ENCODE data around the gene CLASRP.

The CLASRP gene

DNA sequence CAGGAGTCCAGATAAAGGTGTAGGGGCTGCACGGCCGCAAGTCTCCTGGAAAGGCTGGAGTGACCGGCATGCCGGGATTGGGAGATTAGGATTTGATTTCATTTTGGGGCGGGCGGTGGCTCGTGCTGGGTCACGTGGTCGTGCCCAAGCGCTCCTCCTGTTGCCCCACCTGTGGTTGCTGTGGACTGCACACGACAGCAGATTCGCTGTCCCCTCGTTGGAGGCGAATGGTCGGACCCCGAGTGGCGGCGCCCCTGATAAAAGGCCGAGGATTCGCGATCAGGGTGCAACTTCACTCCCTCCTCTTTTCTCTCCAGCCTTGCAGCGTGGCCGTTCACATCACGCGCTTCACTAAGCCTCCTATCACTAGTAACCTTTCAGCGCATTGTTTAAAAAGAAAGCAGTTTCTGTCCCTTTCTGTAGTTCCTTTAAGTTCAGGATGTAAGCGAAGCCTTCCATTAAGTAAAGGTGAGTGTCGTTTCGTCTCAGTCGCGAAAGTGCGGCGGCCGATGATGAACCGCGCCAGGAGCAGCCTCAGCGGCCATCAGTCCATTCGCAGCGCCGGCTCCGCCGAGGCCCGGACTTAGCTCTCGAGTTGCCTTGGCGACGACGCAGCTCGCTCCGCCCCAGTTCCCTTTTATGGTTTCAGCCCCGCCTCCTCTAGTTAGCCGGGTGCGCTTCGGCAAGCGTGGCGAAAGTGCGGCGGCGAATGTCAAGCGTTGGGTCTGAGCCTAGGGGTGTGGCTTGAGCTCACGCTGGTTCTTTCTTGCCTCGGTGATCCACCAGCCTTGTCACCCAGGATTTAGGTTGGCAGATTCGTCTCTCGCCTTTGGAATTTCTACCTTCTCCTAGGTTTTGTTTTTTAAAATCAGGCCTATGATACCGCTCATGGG is 52.4 kb downstream of the CLASRP start:
- Histone ChIP-seq H3K9me2 (replicated peaks; ENCODE audit: insufficient read depth, low read length) (no peaks in the 10 kb centered on the region), H4K20me1 (ENCODE audit: low read depth, low read length) (no peaks in the 10 kb centered on the region; the same call in 1 of the 2 replicates), H3K4me3 (ENCODE audit: insufficient read depth, low read length, poor library complexity, severe bottlenecking) (peak overlapping the region; percentile 71), H3K36me3 (ENCODE audit: low read length) (peaks cover 14% of the 10 kb centered on the region), H3K9me3 (ENCODE audit: insufficient read depth, low read length) (peaks cover 5% of the 10 kb centered on the region; the same call in 1 of the 2 replicates), H3K79me2 (ENCODE audit: insufficient read depth, low read length) (peaks cover 39% of the 10 kb centered on the region), H3K27ac (ENCODE audit: low read depth, low read length) (peak overlapping the region; percentile 88), H2AFZ (ENCODE audit: low read depth, low read length, severe bottlenecking) (peak overlapping the region; percentile 86), H3K4me2 (ENCODE audit: low read depth, low read length, poor library complexity, severe bottlenecking) (peak overlapping the region; percentile 89), H3K27me3 (ENCODE audit: low read length) (no peaks in the 10 kb centered on the region), H3K9ac (ENCODE audit: low read length) (peak overlapping the region; percentile 84), H3F3A (ENCODE audit: insufficient read depth) (peaks cover 14% of the 10 kb centered on the region)
- no peak for TF ChIP-seq EZH2phosphoT487 (conservative IDR thresholded peaks at IDR 0.05; ENCODE audit: low read length)
- TF ChIP-seq, protein P1, sequence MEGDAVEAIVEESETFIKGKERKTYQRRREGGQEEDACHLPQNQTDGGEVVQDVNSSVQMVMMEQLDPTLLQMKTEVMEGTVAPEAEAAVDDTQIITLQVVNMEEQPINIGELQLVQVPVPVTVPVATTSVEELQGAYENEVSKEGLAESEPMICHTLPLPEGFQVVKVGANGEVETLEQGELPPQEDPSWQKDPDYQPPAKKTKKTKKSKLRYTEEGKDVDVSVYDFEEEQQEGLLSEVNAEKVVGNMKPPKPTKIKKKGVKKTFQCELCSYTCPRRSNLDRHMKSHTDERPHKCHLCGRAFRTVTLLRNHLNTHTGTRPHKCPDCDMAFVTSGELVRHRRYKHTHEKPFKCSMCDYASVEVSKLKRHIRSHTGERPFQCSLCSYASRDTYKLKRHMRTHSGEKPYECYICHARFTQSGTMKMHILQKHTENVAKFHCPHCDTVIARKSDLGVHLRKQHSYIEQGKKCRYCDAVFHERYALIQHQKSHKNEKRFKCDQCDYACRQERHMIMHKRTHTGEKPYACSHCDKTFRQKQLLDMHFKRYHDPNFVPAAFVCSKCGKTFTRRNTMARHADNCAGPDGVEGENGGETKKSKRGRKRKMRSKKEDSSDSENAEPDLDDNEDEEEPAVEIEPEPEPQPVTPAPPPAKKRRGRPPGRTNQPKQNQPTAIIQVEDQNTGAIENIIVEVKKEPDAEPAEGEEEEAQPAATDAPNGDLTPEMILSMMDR (IDR thresholded peaks at IDR 0.05; ENCODE audit: insufficient read depth, low read length, poor library complexity, severe bottlenecking), result no peak

DNA sequence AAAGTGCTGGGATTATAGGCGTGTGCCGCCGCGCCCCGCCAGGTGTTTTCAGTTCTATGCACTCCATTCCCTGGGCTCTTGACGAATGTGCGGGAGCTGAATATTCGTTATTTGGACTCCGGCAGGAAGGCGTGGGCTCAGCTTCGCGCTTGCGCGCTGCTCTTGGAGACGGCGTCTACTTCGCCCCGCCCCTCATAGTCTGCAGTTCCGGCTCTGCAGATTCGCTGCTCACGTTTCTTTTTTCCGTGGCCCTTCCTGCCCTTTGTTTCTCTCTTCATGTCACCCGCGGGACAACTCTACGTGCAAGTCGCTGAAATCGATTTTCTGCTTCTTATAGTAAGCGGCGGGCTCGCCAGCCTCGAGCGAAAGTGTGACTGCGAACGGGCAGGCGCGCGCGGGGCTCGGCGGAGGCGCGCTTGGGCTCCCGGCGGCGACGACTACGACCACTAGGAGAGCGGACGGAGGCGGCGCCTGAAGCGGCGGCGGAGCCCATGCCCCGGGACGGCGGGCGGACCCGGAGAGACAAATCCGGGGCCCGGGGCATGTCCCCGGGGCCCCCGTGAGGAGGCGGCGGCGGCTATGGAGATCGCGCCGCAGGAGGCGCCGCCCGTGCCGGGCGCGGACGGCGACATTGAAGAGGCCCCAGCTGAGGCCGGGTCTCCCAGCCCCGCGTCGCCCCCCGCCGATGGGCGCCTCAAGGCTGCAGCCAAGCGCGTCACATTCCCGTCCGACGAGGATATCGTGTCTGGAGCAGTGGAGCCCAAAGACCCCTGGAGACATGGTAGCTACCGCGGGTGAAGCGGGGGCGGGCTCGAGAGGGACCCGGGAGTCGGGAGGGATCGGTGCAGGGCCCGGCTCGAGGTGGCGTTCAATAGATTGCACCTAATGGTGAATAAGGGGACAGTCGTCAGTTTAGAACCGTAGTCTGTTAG is 54.2 kb downstream of the CLASRP start, which contains the start of gene PPP1R37:
PPP1R37 (plus strand) TSS at position 433 of the 932 bp plus-strand sequence; CDS start at position 580, 147 bp downstream.
- Histone ChIP-seq H3K27me3 (ENCODE audit: low read length) (no peaks in the 10 kb centered on the region), H3K4me3 (ENCODE audit: insufficient read depth, low read length, poor library complexity, severe bottlenecking) (peak within 1 kb of the TSS; percentile 71), H3K36me3 (ENCODE audit: low read length) (peaks cover 14% of the 10 kb centered on the region), H3K27ac (ENCODE audit: low read depth, low read length) (peak within 1 kb of the TSS; percentile 88), H3F3A (ENCODE audit: insufficient read depth) (peaks cover 14% of the 10 kb centered on the region), H3K79me2 (ENCODE audit: insufficient read depth, low read length) (peaks cover 56% of the 10 kb centered on the region), H3K9me3 (ENCODE audit: insufficient read depth, low read length) (peaks cover 5% of the 10 kb centered on the region; the same call in 1 of the 2 replicates), H4K20me1 (ENCODE audit: low read depth, low read length) (no peaks in the 10 kb centered on the region; the same call in 1 of the 2 replicates), H3K9me2 (replicated peaks; ENCODE audit: insufficient read depth, low read length) (no peaks in the 10 kb centered on the region), H2AFZ (ENCODE audit: low read depth, low read length, severe bottlenecking) (peak within 1 kb of the TSS; percentile 86), H3K4me2 (ENCODE audit: low read depth, low read length, poor library complexity, severe bottlenecking) (peak within 1 kb of the TSS; percentile 89), H3K9ac (ENCODE audit: low read length) (peak within 1 kb of the TSS; percentile 84)
- TF ChIP-seq, protein P1 (IDR thresholded peaks at IDR 0.05; ENCODE audit: insufficient read depth, low read length, poor library complexity, severe bottlenecking), result no peak
- TF ChIP-seq EZH2phosphoT487 (conservative IDR thresholded peaks at IDR 0.05; ENCODE audit: low read length), result no peak

DNA sequence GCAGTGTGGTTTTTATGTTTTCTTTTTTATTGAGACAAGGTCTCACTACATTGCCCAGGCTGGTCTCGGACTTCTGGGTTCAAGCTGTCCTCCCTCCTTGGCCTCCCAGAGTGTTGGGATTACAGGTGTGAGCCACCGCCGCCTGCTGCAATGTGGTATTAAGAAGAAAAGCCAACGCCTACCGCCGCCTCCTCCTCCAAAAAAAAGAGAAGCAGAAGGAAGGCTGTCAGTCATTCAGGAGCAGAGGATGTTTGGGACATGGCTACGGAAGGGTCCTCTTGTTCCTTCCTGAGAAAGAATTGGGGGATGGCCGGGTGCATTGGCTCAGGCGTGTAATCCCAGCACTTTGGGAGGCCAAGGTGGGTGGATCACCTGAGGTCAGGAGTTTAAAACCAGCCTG is 55.3 kb downstream of the CLASRP start:
- Histone ChIP-seq H4K20me1 (ENCODE audit: low read depth, low read length) (no peaks in the 10 kb centered on the region; the same call in 1 of the 2 replicates), H3K9me2 (replicated peaks; ENCODE audit: insufficient read depth, low read length) (no peaks in the 10 kb centered on the region), H3K9me3 (ENCODE audit: insufficient read depth, low read length) (peaks cover 5% of the 10 kb centered on the region; the same call in 1 of the 2 replicates), H3K27ac (ENCODE audit: low read depth, low read length) (no peak overlapping the region), H3F3A (ENCODE audit: insufficient read depth) (peaks cover 11% of the 10 kb centered on the region), H3K36me3 (ENCODE audit: low read length) (peaks cover 14% of the 10 kb centered on the region), H3K4me3 (ENCODE audit: insufficient read depth, low read length, poor library complexity, severe bottlenecking) (peak overlapping the region; percentile 71), H3K27me3 (ENCODE audit: low read length) (no peaks in the 10 kb centered on the region), H2AFZ (ENCODE audit: low read depth, low read length, severe bottlenecking) (no peak overlapping the region), H3K79me2 (ENCODE audit: insufficient read depth, low read length) (peaks cover 63% of the 10 kb centered on the region), H3K9ac (ENCODE audit: low read length) (peak overlapping the region; percentile 84), H3K4me2 (ENCODE audit: low read depth, low read length, poor library complexity, severe bottlenecking) (peak overlapping the region; percentile 89)
- no peak for TF ChIP-seq EZH2phosphoT487 (conservative IDR thresholded peaks at IDR 0.05; ENCODE audit: low read length)
- TF ChIP-seq, protein P1 (IDR thresholded peaks at IDR 0.05; ENCODE audit: insufficient read depth, low read length, poor library complexity, severe bottlenecking), result no peak

All from SU-DHL-6 (cell line).